HG03439 (cell line): ENCODE results near the gene TADA2A.
"Not testable (repeated sequence)": the region's sequence is repeated elsewhere in the genome, so short reads cannot be mapped to it uniquely, and the experiment has no call there.

Experiments
- ATAC-seq: cut with Tn5 transposase; IDR thresholded peaks from one replicate; pipeline ENCODE4 v1.9.1; 2021; ENCODE audit warnings: mild to moderate bottlenecking, moderate library complexity; ENCODE audit not compliant: unreplicated experiment

Gene TADA2A

DNA sequence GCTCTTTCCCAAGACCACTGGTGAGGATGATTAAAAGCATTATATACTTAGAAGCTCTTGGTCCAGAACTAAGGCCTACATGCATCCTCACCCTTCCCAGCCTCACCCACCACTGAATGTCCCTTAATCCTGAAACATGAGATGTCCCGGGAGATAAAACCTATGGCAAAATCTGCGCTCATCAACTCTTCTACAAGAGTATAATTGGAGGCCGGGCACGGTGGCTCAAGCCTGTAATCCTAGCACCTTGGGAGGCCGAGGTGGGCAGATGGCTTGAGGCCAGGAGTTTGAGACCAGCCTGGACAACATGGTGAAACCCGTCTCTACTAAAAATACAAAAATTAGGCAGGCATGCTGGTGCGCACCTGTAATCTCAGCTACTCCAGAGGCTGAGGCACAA, 13.3 kb upstream of the TADA2A start:
- ATAC-seq, result no peak

- no peak for ATAC-seq
Measured at GRCh38 chr17:37399265-37399803, 7.4 kb upstream of the TADA2A start.

DNA sequence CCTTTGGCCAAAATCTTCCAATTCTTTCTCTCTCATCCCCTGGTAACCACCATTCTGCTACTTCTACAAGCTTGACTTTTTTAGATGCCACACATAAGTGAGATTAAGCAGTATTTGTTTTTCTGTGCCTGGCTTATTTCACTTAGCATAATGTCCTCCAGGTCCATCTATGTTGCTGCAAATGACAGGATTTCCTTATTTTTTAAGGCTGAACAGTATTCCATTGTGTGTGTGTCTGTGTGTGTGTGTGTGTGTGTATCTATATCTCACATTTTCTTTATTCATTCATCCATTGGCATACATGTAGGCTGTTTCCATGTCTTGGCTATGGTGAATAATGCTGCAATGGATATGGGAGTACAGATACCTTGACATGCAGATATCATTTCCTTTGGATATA, 6.2 kb upstream of the TADA2A start:
- ATAC-seq, result no peak

DNA sequence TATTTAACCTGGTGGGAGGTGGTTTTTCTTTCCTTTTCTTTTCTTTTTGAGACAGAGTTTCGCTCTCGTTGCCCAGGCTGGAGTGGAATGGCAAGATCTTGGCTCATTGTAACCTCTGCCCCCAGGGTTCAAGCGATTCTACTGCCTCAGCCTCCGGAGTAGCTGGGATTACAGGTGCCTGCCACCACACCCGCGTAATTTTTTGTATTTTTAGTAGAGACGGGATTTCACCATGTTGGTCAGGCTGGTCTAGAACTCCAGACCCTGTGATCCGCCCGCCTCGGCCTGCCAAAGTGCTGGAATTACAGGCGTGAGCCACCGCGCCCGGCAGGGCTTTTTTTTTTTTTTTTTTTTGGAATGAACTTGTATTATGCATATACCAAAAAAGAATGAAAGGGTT, 1.2 kb upstream of the TADA2A start:
- ATAC-seq, result not testable (repeated sequence)

DNA sequence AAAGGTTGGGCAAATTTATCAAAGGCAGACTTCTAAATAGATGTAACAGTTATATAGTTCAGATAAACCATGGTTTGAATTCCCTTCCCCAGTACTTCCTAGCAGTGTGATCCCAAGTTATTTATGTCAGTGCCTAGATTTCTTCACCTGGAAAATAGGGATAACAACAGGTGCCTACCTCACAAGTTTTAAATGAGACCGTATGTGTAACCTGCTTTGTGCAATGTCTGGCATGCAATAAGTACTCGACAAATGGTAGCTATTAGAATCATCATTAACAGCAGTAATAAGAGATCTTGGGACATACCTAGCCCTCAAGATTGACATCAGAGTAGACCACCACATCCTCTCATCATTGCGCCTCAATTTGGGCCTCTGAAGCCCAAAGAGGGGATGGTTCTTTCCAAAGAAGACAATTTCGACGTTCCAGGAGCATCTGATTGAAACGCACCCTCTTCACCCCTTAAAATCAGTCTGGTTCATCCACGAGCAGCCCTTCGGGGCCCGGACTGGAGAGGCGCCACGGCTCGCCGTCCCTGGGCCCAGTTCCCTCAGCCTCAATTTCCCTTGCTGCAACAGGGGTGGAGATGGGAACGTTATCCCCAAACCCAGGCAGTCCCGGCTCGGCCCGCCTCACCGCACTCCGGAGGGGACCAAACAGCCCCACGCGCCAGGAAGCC, 591 bp upstream of the TADA2A start:
- peak; percentile 24 for ATAC-seq

- not testable (repeated sequence) for ATAC-seq
Measured at GRCh38 chr17:37408145-37408479, 1.4 kb downstream of the TADA2A start.

- no peak for ATAC-seq
Measured at GRCh38 chr17:37410357-37410756, 3.7 kb downstream of the TADA2A start.

DNA sequence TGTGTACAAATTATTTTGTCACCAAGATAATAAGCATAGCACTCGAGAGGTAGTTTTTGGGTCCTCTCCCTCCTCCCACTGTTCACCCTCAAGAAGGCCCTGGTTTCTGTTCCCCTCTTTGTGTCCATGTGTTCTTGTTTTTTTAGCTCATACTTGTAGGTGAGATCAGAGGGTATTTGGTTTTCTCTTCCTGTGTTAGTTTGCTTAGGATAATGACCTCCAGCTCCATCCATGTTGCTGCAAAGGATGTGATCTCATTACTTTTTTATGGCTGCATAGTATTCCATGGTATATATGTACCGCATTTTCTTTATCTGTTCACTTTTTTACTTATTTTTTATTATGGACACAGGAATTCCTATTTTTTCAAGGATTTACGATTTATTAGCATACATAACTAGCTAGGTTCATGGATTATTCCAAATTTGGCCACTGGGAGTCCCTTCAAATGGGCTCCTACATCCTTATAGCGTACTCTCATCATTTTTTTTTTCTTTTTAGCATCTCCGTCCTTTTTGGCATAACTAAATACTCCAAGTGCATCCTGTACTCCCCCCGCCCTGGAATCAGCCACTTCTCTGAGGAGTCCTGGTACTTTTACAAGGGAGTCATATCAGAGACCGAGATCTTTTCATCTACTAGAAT, 7.3 kb downstream of the TADA2A start:
- ATAC-seq, result no peak

- ATAC-seq, result no peak
Measured at GRCh38 chr17:37417852-37418251, 11.2 kb downstream of the TADA2A start.

DNA sequence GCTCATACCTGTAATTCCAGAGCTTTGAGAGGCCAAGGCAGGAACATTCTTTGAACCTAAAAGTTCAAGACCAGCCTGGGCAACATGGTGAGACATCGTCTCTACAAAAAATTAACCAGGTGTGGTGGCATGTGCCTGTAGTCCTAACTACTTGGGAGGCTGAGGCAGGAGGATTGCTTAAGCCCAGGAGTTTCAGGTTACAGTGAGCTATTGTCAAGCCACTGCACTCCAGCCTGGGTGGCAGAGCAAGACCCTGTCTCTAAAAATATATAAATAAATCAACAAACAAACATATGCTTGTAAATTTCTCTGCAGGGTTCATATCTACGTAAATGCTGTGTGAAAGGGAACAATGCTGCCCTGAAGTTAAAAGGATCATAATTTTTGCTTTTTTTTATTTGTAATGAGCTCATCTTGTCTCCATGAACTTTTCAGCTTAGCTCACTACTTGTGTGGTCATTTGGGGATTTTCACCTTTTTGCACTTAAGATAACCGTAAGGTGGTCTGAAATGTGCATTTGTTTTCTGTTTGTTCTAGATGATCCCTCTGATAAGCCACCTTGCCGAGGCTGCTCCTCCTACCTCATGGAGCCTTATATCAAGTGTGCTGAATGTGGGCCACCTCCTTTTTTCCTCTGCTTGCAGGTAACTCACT, 16.4 kb downstream of the TADA2A start:
- no peak for ATAC-seq

- ATAC-seq, result no peak
Measured at GRCh38 chr17:37425268-37425667, 18.6 kb downstream of the TADA2A start.

DNA sequence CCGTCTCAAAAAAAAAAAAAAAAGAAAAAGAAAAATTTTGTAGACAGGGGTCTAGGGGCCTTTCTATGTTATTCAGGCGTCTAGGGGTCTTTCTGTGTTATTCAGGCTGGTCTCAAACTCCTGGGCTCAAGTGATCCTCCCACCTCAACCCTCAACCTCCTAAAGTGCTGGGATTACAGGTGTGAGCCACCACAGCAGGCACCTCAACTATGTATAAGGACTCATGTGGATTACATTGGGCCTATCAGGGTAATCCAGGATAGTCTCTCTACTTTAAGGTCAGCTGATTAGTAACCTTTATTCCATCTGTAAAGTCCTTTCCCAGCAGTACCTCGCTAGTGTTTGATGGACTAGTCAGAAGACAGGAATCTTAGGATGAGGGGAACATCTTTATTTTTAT, 22.4 kb downstream of the TADA2A start:
- no peak for ATAC-seq

DNA sequence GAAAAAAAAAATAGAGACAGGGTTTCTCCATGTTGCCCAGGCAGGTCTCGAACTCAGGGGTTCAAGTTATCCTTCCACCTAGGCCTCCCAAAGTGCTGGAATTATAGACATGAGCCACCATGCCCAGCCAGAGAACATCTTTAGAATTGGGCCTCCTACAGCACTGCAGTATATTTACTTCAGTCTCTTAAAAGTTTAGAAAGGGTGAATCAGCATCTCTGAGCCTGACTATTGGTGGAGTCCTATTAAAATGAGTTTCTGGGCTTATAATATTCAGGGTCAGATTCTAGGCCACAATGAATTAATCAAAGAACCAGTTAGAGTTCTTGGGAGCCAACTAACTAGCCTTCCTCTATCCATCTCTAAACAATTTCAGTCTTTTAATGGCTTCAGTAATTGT, 22.8 kb downstream of the TADA2A start:
- no peak for ATAC-seq

- no peak for ATAC-seq
Measured at GRCh38 chr17:37430051-37430627, 23.5 kb downstream of the TADA2A start.

GRCh38 chr17:37432671-37433070, 26.0 kb downstream of the TADA2A start:
- ATAC-seq, result no peak

- no peak for ATAC-seq
Measured at GRCh38 chr17:37438141-37438540, 31.5 kb downstream of the TADA2A start.

- ATAC-seq, result no peak
Measured at GRCh38 chr17:37440424-37440823, 33.7 kb downstream of the TADA2A start.

GRCh38 chr17:37441369-37442014, 34.8 kb downstream of the TADA2A start:
- ATAC-seq, result not testable (repeated sequence)

DNA sequence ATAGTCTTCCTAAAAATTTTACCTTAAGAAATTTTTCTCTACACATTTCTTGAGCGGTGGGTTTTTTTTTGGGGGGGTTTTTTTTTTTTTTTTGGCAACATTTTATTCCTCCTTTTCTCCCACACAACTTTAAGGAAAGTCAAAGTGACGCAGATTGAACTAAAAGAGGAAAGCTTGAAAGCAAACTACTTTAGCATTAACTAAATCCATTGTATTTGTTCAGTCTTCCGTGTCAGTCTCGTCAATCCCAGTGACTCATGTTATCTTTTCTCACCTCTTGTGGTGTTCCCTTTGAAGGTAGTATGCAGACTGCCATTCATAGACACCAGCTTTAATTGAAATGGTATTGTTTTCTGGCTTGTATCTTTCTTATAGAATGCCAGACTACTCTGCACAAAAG, 39.3 kb downstream of the TADA2A start:
- no peak for ATAC-seq

GRCh38 chr17:37447641-37448040, 41.0 kb downstream of the TADA2A start:
- no peak for ATAC-seq

- no peak for ATAC-seq
Measured at GRCh38 chr17:37450112-37450511, 43.4 kb downstream of the TADA2A start.
